GM19025 (cell line): Measurements from ENCODE around the gene SERGEF.
"Not testable (repeated sequence)": the region's sequence is repeated elsewhere in the genome, so short reads cannot be mapped to it uniquely, and the experiment has no call there.

Experiments used
- ATAC-seq: cut with Tn5 transposase; IDR thresholded peaks from one replicate; pipeline ENCODE4 v1.9.1; 2021; ENCODE audit warnings: mild to moderate bottlenecking, low read depth, moderate library complexity; ENCODE audit not compliant: unreplicated experiment

Gene SERGEF

GRCh38 chr11:17868398-17868797, 144.4 kb downstream of the SERGEF start:
- ATAC-seq = not testable (repeated sequence)

- ATAC-seq = no peak
These were observed 145.5 kb downstream of the SERGEF start for GRCh38 chr11:17867341-17867740.

GRCh38 chr11:17865765-17866428, 146.9 kb downstream of the SERGEF start:
- no peak for ATAC-seq

GRCh38 chr11:17864478-17864941, 148.3 kb downstream of the SERGEF start:
- ATAC-seq = no peak

- no peak for ATAC-seq
These were observed 151.7 kb downstream of the SERGEF start for GRCh38 chr11:17861036-17861755.

GRCh38 chr11:17859552-17859951, 153.3 kb downstream of the SERGEF start:
- no peak for ATAC-seq

- ATAC-seq = no peak
These were observed 157.1 kb downstream of the SERGEF start for GRCh38 chr11:17855531-17856290.

- ATAC-seq = no peak
These were observed 159.6 kb downstream of the SERGEF start for GRCh38 chr11:17853280-17853679.

- no peak for ATAC-seq
These were observed 160.6 kb downstream of the SERGEF start for GRCh38 chr11:17852246-17852645.

- no peak for ATAC-seq
These were observed 161.2 kb downstream of the SERGEF start for GRCh38 chr11:17851697-17852096.

- no peak for ATAC-seq
These were observed 162.5 kb downstream of the SERGEF start for GRCh38 chr11:17850336-17850735.

- no peak for ATAC-seq
These were observed 164.1 kb downstream of the SERGEF start for GRCh38 chr11:17848715-17849114.

- no peak for ATAC-seq
These were observed 165.9 kb downstream of the SERGEF start for GRCh38 chr11:17846852-17847453.

GRCh38 chr11:17845431-17845881, 167.4 kb downstream of the SERGEF start:
- no peak for ATAC-seq

- no peak for ATAC-seq
These were observed 172.7 kb downstream of the SERGEF start for GRCh38 chr11:17840101-17840548.

- no peak for ATAC-seq
These were observed 173.4 kb downstream of the SERGEF start for GRCh38 chr11:17839450-17839849.

GRCh38 chr11:17838102-17838501, 174.7 kb downstream of the SERGEF start:
- ATAC-seq = no peak

- no peak for ATAC-seq
These were observed 181.0 kb downstream of the SERGEF start for GRCh38 chr11:17831883-17832282.

GRCh38 chr11:17831228-17831627, 181.6 kb downstream of the SERGEF start:
- no peak for ATAC-seq

GRCh38 chr11:17828311-17828751, 184.5 kb downstream of the SERGEF start:
- no peak for ATAC-seq

GRCh38 chr11:17827006-17827405, 185.8 kb downstream of the SERGEF start:
- no peak for ATAC-seq
